Naive B cell (primary cell): ENCODE data around the gene FOSB. TPM values are rescaled to one million over a fixed set of nuclear protein-coding genes. Genes with fewer than 3 reads are reported as not detected.

Experiments used
- ATAC-seq, 2 donors: fragments of 150-1000 bp; cut with Tn5 transposase; 2 replicates each; pipeline ENCODE4 v1.10.0; 2021; ENCODE audit warnings: low read depth in 2 of 2, mild to moderate bottlenecking in 2 of 2, moderate library complexity in 2 of 2
- DNase-seq: peaks from one replicate; pipeline ENCODE4 v3.0.0; 2022
- H3K27ac Mint-ChIP-seq, 6 donors: one replicate each; pipeline ENCODE4 v1.8.0; 2020 to 2022; ENCODE audit warnings: mild to moderate bottlenecking in 6 of 6, mixed read lengths in 6 of 6, moderate library complexity in 5 of 6, inconsistent platforms in 2 of 6
- H3K27me3 Mint-ChIP-seq, 3 donors: one replicate each; pipeline ENCODE4 v1.8.0; 2021 to 2022; ENCODE audit warnings: mixed read lengths in 3 of 3, mild to moderate bottlenecking in 1 of 3
- H3K36me3 Mint-ChIP-seq, 2 donors: one replicate each; pipeline ENCODE4 v1.8.0; 2020 to 2022; ENCODE audit warnings: mixed read lengths in 2 of 2, inconsistent platforms in 1 of 2, mild to moderate bottlenecking in 1 of 2
- H3K4me1 Mint-ChIP-seq, 3 donors: one replicate each; pipeline ENCODE4 v1.8.0; 2020 to 2022; ENCODE audit warnings: mixed read lengths in 3 of 3, inconsistent platforms in 1 of 3, mild to moderate bottlenecking in 1 of 3, moderate library complexity in 1 of 3
- H3K4me3 Mint-ChIP-seq, 8 donors: one replicate each; pipeline ENCODE4 v1.8.0; 2020 to 2022; ENCODE audit warnings: mild to moderate bottlenecking in 8 of 8, mixed read lengths in 8 of 8, moderate library complexity in 8 of 8, inconsistent platforms in 2 of 8
- H3K9me3 Mint-ChIP-seq, 7 donors: one replicate each; pipeline ENCODE4 v1.8.0; 2020 to 2022; ENCODE audit warnings: mixed read lengths in 7 of 7, mild to moderate bottlenecking in 5 of 7, inconsistent platforms in 2 of 7, moderate library complexity in 1 of 7
- polyA plus RNA-seq, 6 donors: library from polyadenylated mRNA; unstranded; fragments of 300-500 nt; fragmentation: Illumina TruSeq; gene quantifications; one replicate each; pipeline ENCODE4 v1.2.3, GENCODE V29; 2021; ENCODE audit warnings: low read depth in 6 of 6

Gene FOSB
- polyA plus RNA-seq, 6 donors from 2014 or later, result 26.6 to 110 (median 82.1) TPM

- H3K27me3 Mint-ChIP-seq, result peaks cover 9 to 25% (median 11%) of the 10 kb centered on the region in 3 donors
- H3K9me3 Mint-ChIP-seq, result no peaks in the 10 kb centered on the region
- H3K4me3 Mint-ChIP-seq, result peak overlapping the region; percentile 42 to 88 (median 72)
- no peaks in the 10 kb centered on the region for H3K36me3 Mint-ChIP-seq
- H3K27ac Mint-ChIP-seq, result peak overlapping the region in 1 of 6 donors; percentile 80
- H3K4me1 Mint-ChIP-seq, result peaks cover 37 to 44% (median 40%) of the 10 kb centered on the region in 3 donors
- peak; percentile 3 to 14 for ATAC-seq
- no peak for DNase-seq
These were observed 31.7 kb downstream of the FOSB start for GRCh38 chr19:45499196-45500180.

- peaks cover 31 to 42% (median 42%) of the 10 kb centered on the region in 3 donors for H3K4me1 Mint-ChIP-seq
- DNase-seq (no peak), ATAC-seq (no peak)
- H3K27ac Mint-ChIP-seq, result peak overlapping the region in 2 of 6 donors; percentile 10 to 23
- no peaks in the 10 kb centered on the region for H3K9me3 Mint-ChIP-seq
- H3K36me3 Mint-ChIP-seq, result no peaks in the 10 kb centered on the region
- H3K4me3 Mint-ChIP-seq, result peak overlapping the region in 1 of 8 donors; percentile 69
- peaks cover 0 to 12% (median 0%) of the 10 kb centered on the region in 3 donors for H3K27me3 Mint-ChIP-seq
These were observed 33.3 kb downstream of the FOSB start for GRCh38 chr19:45500918-45501729.

GRCh38 chr19:45501730-45502014, 33.9 kb downstream of the FOSB start:
- DNase-seq, result no peak
- Mint-ChIP-seq H3K27ac (peak overlapping the region in 2 of 6 donors; percentile 42 to 63), H3K4me3 (peak overlapping the region in 1 of 8 donors; percentile 69), H3K27me3 (peaks cover 0 to 12% (median 0%) of the 10 kb centered on the region in 3 donors), H3K36me3 (no peaks in the 10 kb centered on the region), H3K9me3 (no peaks in the 10 kb centered on the region), H3K4me1 (peaks cover 31 to 43% (median 42%) of the 10 kb centered on the region in 3 donors)
- ATAC-seq, result no peak

DNA sequence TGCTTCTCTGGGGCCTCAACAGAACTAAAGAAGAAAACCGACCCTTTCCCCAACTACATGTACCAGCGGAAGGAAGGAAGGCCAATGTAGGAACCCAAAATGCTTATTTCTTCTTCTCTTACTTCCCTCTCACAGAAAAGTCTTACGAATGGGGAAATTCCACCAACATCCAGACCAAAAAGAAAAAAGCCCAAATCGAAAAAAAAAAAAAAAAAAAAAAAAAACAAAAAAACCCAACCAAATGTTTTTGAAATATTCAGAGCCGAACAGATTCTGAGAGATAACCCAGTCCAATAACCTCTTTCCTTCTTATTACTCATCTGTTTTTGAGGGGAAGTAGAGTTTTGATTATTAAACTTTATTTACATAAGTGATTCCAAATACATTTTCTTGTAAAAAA, 34.3 kb downstream of the FOSB start:
- Mint-ChIP-seq H3K27ac (peak overlapping the region in 1 of 6 donors; percentile 42), H3K9me3 (no peaks in the 10 kb centered on the region), H3K36me3 (no peaks in the 10 kb centered on the region), H3K4me3 (peak overlapping the region in 1 of 8 donors; percentile 69), H3K4me1 (peaks cover 28 to 41% (median 38%) of the 10 kb centered on the region in 3 donors), H3K27me3 (peaks cover 0 to 9% (median 0%) of the 10 kb centered on the region in 3 donors)
- ATAC-seq (no peak), DNase-seq (no peak)

DNA sequence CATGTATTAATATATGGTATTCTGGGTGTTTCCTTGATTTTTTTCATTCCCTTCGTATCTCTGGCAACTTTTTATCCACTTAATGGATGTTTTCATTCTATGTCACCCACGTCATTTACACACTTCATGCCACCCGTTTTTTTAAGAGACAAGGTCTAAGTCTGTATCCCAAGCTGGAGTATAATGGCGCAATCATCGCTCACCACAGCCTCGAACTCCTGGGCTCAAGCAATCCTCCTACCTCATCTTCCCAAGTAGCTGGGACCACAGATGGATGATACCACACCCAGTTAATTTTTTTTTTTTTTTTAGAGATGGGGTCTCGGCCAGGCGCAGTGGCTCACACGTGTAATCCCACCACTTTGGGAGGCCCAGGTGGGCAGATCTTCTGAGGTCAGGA, 36.1 kb downstream of the FOSB start:
- H3K27ac Mint-ChIP-seq, result no peak overlapping the region
- ATAC-seq (no peak), DNase-seq (no peak)
- H3K4me1 Mint-ChIP-seq, result peaks cover 22 to 30% (median 24%) of the 10 kb centered on the region in 3 donors
- H3K9me3 Mint-ChIP-seq, result no peaks in the 10 kb centered on the region
- H3K4me3 Mint-ChIP-seq, result peak overlapping the region in 1 of 8 donors; percentile 66
- peaks cover 0 to 3% of the 10 kb centered on the region in 2 donors for H3K36me3 Mint-ChIP-seq
- H3K27me3 Mint-ChIP-seq, result peaks cover 0 to 6% (median 0%) of the 10 kb centered on the region in 3 donors

DNA sequence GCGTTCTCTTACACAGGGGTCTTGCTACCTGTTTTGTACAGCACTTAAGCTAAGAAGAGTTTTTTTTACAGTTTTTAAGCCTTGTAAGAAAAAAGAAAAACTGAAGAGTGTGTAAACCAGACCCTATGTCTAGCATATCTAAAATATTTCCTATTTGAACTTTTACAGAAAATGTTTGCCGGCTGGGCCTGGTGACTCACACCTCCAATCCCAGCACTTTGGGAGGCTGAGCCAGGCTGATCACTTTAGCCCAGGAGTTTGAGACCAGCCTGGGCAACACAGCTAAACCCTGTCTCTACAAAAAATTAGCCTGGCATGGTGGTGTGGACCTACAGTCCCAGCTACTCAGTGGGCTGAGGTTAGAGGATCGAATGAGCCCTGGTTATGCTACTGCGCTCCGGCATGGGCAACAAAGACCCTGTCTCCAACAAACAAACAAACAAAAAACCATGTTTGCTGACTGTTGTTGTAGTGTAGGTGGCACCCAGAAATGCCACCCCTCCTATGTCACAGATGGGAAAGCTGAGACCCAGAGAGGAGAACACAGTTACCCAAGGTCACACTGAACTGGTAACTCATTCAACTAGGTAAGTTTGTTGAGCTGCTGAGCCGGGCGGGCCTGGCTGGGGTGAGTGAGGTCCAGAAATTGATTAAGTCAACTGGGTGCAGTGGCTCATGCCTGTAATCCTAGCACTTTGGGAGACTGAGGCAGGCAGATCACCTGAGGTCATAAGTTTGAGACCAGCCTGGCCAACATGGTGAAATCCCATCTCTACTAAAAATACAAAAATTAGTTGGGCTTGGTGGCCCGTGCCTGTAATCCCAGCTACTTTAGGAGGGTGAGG, 37.6 kb downstream of the FOSB start:
- Mint-ChIP-seq H3K27ac (peak overlapping the region; percentile 4 to 96 (median 95)), H3K9me3 (no peaks in the 10 kb centered on the region), H3K36me3 (peaks cover 0 to 5% of the 10 kb centered on the region in 2 donors), H3K4me1 (peaks cover 25 to 35% (median 25%) of the 10 kb centered on the region in 3 donors), H3K4me3 (peak overlapping the region; percentile 63 to 100 (median 92)), H3K27me3 (no peaks in the 10 kb centered on the region)
- ATAC-seq (no peak), DNase-seq (no peak)

- no peak for ATAC-seq
- peak overlapping the region; percentile 73 to 100 (median 96) for H3K4me3 Mint-ChIP-seq
- no peak for DNase-seq
- H3K27ac Mint-ChIP-seq, result peak overlapping the region; percentile 93 to 96 (median 95)
- H3K9me3 Mint-ChIP-seq, result no peaks in the 10 kb centered on the region
- peaks cover 0 to 5% of the 10 kb centered on the region in 2 donors for H3K36me3 Mint-ChIP-seq
- no peaks in the 10 kb centered on the region for H3K27me3 Mint-ChIP-seq
- peaks cover 28 to 38% (median 30%) of the 10 kb centered on the region in 3 donors for H3K4me1 Mint-ChIP-seq
These were observed 38.1 kb downstream of the FOSB start for GRCh38 chr19:45505996-45506245.

- ATAC-seq, result peak; percentile 79 to 81
- peak; percentile 97 for DNase-seq
- no peaks in the 10 kb centered on the region for H3K9me3 Mint-ChIP-seq
- H3K36me3 Mint-ChIP-seq, result peaks cover 0 to 5% of the 10 kb centered on the region in 2 donors
- H3K4me3 Mint-ChIP-seq, result peak overlapping the region; percentile 89 to 100 (median 98)
- H3K27ac Mint-ChIP-seq, result peak overlapping the region; percentile 95 to 97 (median 97)
- H3K4me1 Mint-ChIP-seq, result peaks cover 28 to 43% (median 30%) of the 10 kb centered on the region in 3 donors
- no peaks in the 10 kb centered on the region for H3K27me3 Mint-ChIP-seq
These were observed 38.6 kb downstream of the FOSB start for GRCh38 chr19:45506246-45506988.

GRCh38 chr19:45506989-45507871, 39.4 kb downstream of the FOSB start, which contains the start of gene VASP:
Gene VASP, plus strand, starts transcription at chr19:45507479. Its CDS starts 293 bp downstream, at chr19:45507772.
- ATAC-seq, result peak; percentile 72 to 73
- Mint-ChIP-seq H3K27ac (peak within 1 kb of the TSS; percentile 93 to 97 (median 97)), H3K9me3 (no peaks in the 10 kb centered on the region), H3K4me1 (peaks cover 29 to 48% (median 33%) of the 10 kb centered on the region in 3 donors), H3K4me3 (peak within 1 kb of the TSS; percentile 89 to 100 (median 99)), H3K36me3 (peaks cover 0 to 5% of the 10 kb centered on the region in 2 donors), H3K27me3 (no peaks in the 10 kb centered on the region)
- DNase-seq, result peak; percentile 93

GRCh38 chr19:45507872-45508416, 40.1 kb downstream of the FOSB start:
- Mint-ChIP-seq H3K4me3 (peak overlapping the region; percentile 89 to 100 (median 99)), H3K9me3 (no peaks in the 10 kb centered on the region), H3K27me3 (no peaks in the 10 kb centered on the region), H3K36me3 (peaks cover 0 to 5% of the 10 kb centered on the region in 2 donors), H3K27ac (peak overlapping the region in 4 of 6 donors; percentile 42 to 95 (median 70)), H3K4me1 (peaks cover 30 to 54% (median 39%) of the 10 kb centered on the region in 3 donors)
- DNase-seq (no peak), ATAC-seq (no peak)

GRCh38 chr19:45508417-45508860, 40.6 kb downstream of the FOSB start:
- H3K4me1 Mint-ChIP-seq, result peaks cover 30 to 57% (median 44%) of the 10 kb centered on the region in 3 donors
- ATAC-seq, result no peak

More at GRCh38 chr19:45508417-45508860, 40.6 kb downstream of the FOSB start:
- H3K4me3 Mint-ChIP-seq, result peak overlapping the region; percentile 89 to 100 (median 99)
- no peaks in the 10 kb centered on the region for H3K27me3 Mint-ChIP-seq
- H3K27ac Mint-ChIP-seq, result peak overlapping the region in 4 of 6 donors; percentile 42 to 97 (median 92)
- peak; percentile 21 for DNase-seq
- no peaks in the 10 kb centered on the region for H3K9me3 Mint-ChIP-seq
- H3K36me3 Mint-ChIP-seq, result peaks cover 0 to 5% of the 10 kb centered on the region in 2 donors
